ENCODE data around the gene RENBP. TPM values are rescaled to one million over a fixed set of nuclear protein-coding genes. Genes with fewer than 3 reads are reported as not detected.

The RENBP gene
- polyA plus RNA-seq, 1 donor, result 5.1 TPM

GRCh38 chrX:153953892-153954557 is 9.6 kb upstream of the RENBP start:
- no peak for DNase-seq

DNA sequence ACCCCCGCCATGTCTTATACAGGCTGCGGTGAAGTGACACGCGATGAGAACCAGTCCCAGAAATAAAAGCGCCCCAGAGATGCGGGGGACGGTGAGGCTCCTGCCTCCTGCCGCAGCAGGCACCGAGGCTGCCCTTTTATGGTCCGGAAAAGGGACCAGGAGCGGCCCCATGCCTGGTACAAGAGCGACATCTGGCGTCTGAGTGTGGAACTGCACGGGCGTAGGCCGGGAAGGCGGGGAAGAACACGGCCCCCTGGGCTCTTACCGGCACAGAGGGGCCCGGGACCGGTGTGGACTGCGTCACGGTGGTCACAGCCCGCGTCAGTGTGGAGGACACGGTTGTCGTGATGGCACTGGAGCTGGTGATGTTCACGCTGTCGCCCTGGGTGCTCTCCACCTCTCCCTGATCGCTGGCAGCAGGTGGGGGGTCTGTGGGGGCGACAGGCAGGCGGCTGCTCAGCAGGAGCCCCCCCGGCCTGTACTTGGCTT is 8.9 kb upstream of the RENBP start:
- DNase-seq, result peak; percentile 57

GRCh38 chrX:153952373-153953026 is 8.1 kb upstream of the RENBP start:
- no peak for DNase-seq

GRCh38 chrX:153951683-153952372 is 7.4 kb upstream of the RENBP start:
- DNase-seq, result no peak

- no peak for DNase-seq
Measured at GRCh38 chrX:153950127-153950526, 5.7 kb upstream of the RENBP start.

- no peak for DNase-seq
Measured at GRCh38 chrX:153948847-153949805, 4.7 kb upstream of the RENBP start.

- no peak for DNase-seq
Measured at GRCh38 chrX:153948002-153948466, 3.6 kb upstream of the RENBP start.

GRCh38 chrX:153947009-153947769 is 2.7 kb upstream of the RENBP start:
- DNase-seq, result no peak

GRCh38 chrX:153945956-153946943 is 1.8 kb upstream of the RENBP start:
- no peak for DNase-seq

- no peak for DNase-seq
Measured at GRCh38 chrX:153944800-153945150, 332 bp upstream of the RENBP start.

- no peak for DNase-seq
Measured at GRCh38 chrX:153941336-153942252, 2.8 kb downstream of the RENBP start.

DNA sequence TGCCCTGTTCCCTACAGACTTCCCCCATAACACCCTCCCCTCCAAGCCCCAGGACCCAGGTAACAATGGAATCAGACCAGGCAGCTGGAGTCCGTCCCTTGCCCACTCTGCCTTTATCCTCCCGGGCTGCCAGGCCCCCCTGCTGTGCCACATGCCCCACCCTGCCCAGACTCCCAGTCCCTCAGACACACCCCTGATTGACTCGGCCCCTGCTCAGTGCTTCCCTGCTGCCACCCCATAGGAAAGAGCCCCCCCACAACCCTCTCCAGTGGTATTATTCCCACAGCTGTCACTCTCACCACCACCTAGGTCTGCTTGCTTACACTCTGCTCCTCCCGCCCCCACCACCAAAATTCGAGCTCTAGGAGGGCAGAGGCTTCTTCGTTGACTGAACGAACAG is 4.9 kb downstream of the RENBP start:
- no peak for DNase-seq

DNA sequence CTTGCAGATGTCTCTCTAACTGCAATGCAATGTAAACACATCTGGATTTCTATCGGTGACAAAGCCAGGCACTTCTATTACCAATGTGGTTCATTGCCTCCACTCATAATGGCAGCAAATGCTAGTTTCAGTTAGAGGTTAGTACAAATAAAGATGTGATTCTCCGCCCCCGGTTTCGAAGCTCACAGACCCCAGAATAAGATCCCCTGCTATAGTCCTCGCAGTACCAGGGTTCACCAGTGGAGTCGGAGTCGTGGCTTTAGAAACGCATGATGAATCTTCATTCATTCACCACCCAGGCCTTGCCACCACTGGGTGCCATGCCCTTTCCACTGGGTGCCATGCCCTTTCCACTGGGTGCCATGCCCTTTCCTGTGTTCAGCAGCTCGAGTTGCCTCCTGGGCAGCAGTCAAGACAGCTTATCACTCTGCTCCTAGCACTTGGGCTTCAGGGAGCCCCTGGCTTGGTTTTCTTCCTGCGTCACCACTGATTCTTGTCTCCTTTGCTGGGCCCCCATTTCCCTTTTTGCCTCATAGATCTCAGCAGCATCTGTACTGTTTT is 6.1 kb downstream of the RENBP start:
- DNase-seq, result no peak

GRCh38 chrX:153937056-153937455 is 7.4 kb downstream of the RENBP start:
- DNase-seq, result no peak

GRCh38 chrX:153935326-153935851 is 9.1 kb downstream of the RENBP start:
- no peak for DNase-seq

DNA sequence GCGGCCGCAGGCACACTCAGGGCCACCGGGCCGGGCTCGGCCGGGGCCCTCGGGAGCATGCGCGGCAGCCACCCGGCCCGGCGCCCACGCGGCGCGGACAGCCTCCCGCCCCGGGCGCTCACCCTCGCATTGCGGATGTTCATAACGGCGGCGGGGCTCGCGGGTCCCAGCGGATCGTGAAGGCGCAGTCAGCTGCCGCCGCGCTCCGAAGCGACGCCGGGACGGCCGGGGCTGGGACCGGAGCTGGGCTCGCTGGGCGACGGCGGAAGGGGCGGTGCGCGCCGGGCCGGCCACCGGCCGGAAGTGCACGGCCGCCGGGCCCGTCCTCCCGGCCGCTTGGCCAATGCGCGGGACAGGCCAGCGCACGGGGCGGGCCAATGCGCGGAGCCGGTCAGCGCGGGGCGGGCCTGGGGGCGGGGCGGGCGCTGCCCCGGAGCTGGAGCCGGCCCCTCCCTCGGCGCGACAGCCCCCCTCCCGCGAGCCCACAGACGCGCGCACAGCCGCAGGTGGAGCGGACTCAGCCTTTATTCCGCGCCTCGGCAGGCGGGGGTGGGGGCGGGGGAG is 9.6 kb downstream of the RENBP start, which contains the start of gene NAA10:
NAA10 (minus strand) TSS at position 276 of the 564 bp plus-strand sequence; CDS start at position 143, 133 bp downstream.
- DNase-seq, result peak; percentile 79

DNA sequence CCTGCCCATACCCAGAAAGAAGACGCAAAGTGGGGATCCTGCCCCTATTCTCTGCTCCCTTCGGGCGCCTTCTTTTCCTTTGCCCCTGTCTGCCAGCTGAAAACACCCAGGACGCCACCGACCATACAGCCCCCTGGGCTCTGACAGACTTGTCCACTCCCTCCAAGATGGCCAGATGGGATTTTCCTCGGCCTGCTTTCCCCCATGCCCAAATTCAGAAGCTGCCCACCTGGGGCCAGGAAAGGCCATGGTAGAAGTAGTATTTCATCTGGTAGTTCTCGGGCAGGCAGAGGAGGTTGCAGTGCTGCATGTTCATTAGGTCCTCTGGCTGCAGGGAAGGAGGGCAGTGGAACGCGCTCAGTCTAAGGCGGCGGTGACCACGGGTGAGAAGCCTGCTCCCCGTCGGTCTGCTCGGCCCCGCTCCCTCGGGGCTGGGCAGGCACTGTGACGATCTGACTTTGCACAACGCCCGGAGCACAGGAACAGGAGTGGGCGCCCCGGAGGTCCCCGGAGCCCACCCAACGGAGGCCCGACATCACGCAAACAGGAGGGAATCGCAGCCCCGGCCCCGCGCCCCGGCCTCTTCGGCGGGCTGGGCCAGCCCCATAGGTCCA is 10.2 kb downstream of the RENBP start:
- DNase-seq, result no peak

DNA sequence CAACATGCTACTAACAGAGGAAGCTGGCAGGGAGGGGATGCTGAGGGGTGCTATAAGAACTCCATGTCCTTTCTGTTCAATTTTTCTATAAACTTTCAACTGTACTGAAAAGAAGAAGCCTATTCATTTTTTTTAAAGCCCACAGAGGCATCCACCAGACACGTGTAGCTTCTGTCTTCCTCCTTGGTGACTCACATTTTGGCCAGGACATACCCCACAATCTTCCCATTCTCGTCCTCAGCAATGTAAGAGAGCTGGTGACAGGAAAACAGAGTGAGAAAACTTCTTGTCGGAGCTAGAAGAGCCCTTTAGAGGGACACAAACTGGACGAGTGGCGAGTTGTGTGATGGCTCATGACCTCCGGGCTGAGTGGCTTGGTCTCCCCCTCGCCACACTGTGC is 10.7 kb downstream of the RENBP start:
- DNase-seq, result no peak

All from hindlimb muscle (tissue), 1 donor.